NCI-H128 (cell line): ENCODE results near the gene AUNIP.

ENCODE experiments used
- DNase-seq: peaks from one replicate; lab custom pipeline; 2025; ENCODE audit not compliant: unreplicated experiment; lab: John Stamatoyannopoulos, UW

AUNIP gene

DNA sequence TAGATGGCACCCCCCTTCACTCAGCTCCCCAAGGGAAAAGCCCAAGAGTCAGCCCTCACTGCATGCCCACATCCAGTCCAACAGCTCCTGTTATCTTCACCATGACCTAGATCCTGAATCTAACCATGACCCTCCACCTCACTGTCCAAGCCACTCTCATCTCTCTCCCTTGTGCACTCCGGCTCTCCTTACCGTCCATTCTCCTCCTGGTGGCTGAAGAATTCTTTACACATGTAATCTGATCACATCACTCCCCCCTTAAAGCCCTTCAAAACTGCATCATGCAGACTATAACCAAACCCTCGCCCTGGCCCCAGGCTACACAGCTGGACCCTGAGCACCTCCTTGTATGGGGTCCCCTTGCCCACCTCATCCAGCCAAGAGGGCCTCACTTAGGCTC is 30.2 kb upstream of the AUNIP start:
- peak; percentile 38 for DNase-seq

DNA sequence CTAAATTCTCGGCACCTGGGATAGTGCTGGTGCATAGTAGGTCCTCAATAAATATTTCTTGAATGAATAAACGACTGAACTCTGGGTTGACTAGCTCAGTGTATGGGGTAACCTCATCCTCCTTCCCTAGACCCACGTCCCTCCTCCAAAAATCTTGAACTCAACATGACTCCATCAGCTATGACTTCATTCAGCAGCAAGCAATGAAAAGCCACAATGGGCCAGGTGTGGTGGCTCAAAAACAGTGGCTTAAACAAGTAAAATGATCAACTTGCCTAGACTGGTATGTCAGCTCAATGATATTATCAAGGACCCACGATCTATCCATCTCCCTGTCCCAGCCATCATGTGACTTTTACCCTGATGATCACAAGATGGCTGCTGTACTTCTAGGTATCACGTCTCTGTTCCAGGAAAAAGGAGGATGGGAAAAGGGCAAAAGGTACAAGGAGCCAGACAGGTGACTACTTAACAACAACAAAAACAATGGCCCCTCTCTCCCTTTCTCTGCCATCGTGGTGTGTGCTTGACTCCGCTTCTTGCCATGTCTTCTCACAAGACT is 29.2 kb upstream of the AUNIP start:
- DNase-seq, result no peak

DNA sequence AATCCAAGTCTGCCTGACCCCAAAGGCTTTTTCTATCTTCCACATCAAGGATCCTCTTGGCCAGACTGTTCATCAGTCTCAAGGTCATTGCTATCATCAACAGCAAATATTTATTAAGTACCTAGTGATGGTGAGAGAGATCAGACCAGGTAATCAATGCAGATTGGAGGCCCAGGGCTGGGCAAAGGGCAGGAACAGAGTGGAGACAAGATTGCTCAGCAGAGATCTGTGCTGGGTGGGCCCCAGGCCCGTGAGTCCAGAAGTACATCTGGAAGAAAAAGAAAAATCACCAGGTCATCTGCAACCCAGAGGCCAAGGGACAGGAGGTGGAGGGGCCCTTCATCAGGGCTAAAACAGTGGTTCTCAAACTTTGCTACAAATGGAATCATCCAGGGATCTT is 26.3 kb upstream of the AUNIP start:
- no peak for DNase-seq

DNA sequence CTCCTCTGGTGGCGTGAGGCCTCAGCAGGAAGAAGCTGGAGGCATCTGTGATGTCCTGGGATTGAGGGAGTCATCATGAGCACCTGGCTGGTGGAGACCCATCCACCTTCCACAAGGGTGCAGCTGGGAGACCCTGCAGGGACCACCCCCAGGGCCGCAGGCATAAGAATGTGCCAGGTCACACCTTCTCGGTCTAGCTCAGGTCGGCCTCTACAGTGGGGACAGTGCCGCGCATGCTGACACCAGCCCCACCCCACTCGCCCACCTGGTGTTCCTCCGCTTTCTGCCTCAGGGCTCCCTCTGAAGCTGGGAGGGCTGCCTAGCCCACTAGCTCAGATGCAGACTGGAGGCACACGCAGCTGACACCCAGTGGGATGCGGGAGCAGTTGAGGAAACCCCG is 22.0 kb upstream of the AUNIP start:
- DNase-seq, result no peak

DNA sequence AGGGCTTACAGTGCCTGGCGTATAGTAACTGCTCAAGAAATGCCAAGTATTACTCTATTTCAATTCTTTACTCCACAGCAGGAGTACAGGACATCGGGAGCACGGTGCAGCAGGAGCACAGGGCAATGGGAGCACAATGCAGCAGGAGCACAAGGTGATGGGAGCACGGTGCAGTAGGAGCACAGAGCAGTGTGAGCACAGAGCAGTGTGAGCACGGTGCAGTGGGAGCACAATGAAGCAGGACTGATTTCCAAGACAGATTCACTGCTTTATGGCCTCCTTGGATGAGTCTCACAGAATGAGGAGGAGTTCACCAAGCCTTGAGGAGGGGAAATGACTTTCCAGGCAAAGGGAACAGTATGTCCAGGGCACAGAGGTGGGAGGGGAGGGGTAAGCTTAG is 21.3 kb upstream of the AUNIP start:
- DNase-seq, result no peak

DNA sequence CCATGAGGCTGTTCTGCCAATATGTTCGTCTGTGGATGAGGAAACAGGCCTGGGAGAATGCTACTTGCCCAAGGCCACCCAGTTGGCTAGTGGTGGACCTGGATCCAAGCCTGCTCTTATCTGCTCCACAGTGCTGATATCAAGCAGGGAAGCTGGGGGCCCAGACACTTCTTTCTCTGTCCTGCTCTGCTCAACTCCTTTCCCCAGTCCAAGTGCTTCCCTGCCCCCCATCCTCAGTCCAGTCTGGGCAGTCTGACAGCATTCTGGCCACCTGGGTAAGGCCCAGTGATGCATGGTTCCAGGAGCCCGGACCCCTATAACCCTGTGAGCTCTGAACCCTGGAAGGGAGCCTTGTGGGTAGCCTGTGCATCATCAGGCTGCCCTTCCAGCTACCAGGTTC is 20.4 kb upstream of the AUNIP start:
- DNase-seq, result no peak

DNA sequence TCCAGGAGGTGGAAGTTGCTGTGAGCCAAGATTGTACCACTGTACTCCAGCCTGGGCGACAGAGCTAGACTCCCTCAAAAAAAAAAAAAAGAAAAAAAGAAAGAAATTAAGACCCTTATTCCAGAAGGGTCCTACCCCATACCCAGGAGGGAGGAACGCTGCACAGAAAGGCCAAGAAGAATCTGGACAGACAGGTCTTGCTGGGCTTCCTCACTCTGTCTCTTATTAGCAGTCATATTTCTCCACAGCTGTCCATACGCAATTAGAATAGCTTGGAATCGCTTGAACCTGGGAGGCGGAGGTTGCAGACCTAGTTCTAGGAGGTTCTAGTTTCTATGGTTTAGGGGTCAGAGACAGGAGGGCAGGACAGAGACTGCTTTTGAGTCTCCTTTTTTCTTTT is 19.4 kb upstream of the AUNIP start:
- DNase-seq, result no peak

DNA sequence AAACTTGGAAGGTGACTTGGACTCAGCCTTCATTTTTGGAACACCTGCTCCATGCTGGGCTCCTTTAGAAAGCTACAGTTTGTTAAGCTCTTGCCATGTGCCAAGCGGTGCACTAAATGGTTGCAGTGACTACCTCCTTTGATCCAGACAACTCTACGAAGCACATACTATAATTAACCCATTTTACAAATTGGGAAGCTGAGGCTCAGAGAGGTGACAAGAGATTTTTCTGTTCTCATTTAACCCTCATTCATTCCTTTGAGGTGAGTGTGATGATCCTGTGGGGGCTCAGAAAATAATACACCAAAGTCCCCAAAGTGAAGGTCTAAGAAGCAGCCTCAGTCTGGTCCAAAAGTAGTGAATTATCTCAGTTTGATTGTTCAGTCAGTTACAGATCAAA is 17.9 kb upstream of the AUNIP start:
- no peak for DNase-seq

DNA sequence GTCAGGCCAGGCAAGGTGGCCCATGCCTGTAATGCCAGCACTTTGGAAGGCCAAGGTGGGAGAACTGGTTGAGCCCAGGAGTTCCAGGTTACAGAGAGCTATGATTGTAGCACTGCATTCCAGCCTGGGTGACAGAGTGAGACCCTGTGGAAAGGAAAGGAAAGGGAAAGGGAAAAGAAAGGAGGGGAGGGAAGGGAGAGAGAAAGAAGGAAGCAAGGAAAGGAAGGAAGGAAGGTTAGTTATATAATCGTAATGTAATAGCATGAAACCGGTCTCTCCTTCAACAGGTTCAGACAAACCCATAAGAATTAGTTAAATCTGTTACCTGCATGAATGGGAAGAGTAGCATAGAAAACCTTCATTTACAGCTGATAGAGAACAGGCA is 17.4 kb upstream of the AUNIP start:
- DNase-seq, result no peak

DNA sequence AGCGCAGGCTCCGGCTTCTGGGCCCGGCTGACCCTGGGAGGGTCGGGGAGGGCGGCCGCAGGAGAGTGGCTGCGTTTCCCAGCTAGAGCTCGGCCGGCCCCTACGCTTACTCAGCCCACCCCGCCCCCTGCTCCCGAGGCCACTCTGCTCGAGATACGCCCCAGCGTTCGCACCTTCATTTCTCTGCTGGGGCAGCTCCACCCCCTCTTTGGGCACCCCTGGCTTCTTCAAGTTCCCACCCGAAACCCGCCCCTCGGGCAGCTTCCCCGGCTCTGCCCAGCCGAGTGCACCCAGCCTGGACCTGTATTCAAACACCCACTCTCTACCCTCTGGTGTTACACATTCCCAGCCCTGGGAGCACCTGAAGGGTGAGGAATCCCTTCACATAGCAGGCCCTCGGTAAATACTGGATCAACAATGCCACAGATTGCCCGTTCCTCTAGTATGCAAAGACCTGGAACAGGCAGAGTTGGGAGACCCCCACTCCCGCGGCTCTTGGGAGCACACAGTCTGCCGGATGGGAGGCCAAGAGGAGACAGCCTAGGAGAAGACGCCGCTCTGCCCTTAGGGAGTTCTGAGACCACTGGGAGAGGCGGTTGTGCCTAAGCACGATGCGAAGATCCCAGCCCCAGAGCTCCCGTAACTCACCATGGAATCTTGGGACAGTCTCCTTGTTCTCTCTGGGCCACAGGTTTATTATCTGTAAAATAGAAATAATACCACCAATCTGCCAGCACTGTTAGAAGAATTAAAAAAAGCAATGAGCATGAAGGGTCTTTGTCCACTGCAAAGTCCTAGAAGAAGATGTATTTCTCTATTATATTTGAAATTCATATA is 16.8 kb upstream of the AUNIP start:
- DNase-seq, result no peak

DNA sequence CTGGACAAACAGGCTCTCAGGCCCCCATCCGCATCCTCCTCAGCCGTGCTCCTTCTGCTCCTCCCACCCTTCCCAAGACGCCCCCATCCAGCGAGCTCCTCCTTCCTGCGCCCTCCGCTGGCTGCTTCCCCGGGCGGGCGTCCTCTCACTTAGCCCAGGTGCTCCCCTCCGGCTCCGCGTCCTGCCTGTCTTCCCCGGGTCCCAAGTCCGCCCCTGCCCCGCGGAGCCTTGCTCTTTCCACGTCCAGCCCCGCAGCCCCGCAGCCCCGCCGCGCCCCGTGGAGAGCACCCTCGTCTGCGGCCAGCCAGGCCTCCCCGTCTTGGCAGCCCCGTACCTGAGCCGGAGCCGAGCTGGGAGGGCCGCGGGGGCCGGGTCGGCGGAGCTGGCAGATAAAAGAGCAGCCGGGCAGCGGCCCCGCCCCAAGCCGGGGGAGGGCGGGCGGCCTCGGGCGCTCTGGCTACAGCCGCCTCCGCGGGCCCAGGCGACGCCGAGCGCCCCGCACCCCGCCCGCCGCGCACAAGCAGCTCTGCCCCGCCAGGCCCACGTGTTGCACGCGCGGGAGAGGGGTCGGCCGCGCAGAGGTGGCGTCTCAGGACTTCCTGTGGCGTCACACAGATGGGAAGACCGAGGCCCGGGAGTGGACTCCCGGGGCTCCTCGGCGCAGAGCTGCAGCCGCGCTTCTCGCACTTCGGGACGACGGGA is 16.0 kb upstream of the AUNIP start, which contains the start of gene PAQR7:
Gene PAQR7 (minus strand): TSS at position 555 of the 702 bp plus-strand sequence. CDS start 11,869 bp downstream, outside the sequence.
- DNase-seq, result peak; percentile 73

DNA sequence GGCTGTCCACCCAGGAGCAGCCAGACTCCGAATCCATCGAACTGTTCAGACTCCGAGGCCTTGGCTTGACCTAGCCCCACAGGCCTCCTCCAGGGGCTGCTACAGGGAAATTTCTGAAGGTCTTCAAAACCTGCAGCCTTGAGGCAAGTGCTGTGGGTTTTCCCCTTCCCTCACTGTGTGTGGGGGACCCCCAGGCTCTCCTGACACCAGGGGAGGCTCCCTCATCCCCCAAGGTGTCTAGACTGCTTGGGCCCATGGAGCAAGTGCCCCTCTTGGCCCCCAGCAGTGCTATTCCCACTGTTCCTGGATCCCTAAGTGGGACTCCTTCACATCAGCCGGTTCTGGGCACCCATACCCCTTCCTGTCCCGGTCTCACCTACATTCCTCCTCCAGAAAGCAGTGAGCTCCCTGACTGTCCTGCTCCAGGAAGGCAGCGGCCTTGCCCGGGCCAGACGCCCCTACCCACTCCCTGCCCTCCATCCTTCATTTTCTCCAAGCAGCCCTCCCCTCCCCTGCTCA is 15.4 kb upstream of the AUNIP start:
- no peak for DNase-seq

DNA sequence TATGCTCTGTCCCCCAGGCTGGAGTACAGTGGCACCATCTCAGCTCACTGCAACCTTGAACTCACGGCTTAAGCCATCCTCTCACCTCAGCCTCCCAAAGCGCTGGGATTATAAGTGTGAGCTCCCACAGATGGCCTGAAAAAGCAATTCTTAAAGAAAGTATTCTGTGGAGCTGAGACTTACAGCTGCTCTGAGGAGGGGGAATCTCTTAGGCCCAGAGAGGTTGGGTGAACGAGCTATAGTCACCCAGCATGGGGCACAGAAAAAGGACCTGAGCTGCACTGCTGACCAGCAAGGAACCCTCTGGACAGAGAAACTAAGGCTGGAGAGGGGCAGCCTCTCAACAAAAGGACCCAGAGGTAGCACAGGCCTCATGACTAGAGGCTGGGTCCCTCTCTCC is 15.0 kb upstream of the AUNIP start:
- no peak for DNase-seq

DNA sequence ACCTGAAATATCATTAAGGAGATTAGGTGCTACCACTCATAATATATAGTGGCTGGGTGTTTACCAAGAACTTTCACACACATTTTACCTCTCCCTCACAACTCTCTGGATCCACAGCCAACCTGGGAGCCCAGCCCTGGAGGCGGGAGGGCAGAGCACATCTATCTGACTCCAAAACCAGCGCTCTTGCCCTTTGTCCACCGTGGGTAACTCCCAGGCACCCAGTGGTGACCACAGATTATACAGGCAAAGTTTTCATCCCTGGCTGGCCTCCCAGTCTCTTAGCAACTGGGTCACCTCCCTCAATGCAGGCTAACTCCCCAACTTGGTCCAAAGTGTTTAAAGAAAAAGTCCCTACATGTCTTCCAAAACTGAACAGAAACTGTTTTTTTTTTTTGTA is 13.9 kb upstream of the AUNIP start:
- DNase-seq, result no peak

DNA sequence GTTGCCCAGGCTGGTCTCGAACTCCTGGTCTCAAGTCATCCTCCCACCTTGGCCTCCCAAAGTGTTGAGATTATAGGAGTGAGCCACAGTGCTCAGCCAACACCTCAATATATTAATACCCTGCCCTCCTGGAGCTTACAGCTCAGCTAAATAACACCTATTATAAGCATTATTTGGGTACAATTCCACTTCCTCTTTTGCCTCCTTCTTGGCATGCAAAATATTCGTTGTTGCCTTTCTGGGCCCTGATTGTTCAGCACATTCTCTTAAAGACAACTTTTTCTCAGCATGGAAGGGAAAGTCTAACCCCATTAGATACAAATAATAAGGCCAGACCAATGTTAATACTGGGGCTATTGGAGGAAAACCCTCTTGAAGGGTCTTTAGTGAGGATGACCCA is 13.5 kb upstream of the AUNIP start:
- no peak for DNase-seq

DNA sequence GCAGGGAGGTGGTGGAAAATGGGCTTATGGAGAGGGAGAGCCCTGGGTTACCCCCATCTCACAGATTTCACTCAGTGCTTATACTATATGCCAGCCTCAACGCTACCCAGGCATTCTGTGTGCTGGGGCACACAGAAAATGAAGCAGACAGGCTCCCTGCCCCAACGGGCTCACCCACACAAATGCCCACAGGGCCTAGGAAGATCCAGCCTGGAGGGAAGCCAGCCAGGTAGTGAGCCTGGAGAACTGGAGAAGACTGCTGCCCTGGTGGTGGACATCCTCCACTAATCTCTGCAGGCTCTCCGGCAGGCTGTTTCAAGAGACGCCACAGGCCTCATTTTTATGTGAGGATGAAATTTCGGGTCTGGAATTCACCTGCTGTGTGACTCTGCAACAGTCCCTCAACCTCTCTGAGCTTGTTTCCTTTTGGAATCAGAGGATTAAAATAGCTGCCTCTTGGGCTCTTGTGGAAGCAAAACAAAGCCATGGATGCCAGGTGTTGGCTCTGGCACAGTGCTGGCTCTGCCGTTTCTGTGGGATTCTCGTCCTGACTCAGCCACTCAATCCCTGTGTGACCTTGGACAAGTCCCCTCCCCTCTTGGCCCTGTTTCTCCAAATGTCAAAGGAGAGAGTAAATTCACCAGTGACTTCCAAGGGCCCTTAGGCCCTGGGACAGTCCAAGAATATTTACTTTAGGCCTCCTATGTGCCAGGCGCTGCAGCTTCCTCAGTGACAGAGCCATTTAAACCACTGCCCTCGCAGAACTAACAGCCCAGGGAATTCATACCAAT is 12.6 kb upstream of the AUNIP start:
- DNase-seq, result no peak

DNA sequence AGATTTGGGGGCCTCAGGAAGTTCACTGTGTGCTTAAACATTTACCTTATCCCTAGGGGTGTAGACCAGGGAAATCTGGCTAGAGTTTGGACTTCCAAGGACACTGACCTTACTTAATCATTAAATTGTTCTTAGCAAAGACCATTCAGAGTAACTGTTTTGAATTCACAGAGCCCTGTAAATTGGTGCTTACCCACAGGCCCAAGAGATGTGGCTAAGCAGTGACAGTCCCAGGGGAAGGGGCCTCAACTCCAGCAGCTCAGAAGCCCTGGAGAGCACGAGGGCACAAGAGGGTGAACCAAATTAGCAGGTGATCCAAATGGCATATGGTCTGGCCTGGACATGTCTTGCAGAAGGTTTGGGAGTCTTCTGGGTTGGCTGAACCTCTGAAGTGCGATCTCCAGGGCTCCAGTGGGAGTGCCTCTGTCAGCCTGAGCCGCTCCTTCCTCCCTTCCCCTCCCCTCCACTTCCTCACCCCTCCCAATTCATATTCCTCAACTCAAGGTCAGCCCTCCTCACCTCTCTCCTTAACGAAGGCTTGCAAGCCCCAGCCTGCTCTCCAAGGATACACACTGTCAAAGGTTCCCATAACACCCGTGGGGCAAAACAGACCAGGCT is 11.9 kb upstream of the AUNIP start:
- no peak for DNase-seq

DNA sequence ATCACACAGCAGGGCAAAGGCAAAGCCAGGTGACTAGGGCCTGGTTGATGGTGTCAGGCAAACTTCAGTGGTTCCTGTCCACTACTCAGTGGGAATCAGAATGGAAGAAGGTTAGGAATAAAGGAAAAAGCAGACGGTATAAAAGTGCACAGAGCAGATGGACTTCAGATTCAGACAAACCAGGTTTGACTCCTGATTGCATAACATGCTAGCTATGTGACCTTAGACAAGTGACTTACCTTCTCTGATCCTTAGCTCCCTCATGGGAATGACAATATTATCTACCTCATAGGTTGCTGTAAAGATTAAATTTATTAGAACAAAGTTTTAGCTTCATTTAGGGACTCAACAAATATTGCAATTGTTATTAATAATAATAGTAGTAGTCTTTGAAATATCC is 11.4 kb upstream of the AUNIP start:
- no peak for DNase-seq

DNA sequence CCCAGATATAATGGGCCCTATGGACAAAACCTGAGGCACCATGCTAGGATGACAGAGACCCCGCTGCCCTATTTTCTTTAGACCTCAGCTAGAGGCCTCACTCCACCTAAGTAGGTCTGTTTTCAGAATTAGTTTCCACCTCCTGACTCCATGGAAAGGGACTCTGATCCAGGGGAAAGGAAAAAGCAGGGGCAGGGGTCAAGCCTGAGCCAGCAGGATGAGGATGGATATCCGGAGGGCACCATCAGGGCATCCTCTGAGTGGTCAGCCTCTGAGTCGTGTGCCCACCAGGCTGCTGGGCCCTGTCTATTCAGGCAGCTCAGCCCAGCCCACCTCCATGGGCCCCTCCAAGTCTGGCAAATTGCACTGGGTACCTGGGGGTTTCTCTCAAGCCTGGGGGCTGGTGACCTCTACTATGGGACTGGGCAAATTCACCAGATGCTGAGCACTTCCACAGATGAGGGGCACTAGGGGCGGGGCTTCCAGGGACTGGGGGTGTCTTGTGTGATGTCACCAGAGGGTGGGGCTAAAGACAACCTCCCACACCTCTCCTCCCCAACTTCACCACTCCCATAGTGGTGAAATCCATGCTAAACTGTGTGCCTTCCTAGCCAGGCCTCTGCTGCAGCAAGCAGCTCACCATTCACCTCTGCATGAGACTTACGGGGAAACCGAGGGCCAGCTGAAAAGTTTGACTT is 10.8 kb upstream of the AUNIP start:
- DNase-seq, result no peak
